GM21576 (cell line): Measurements from ENCODE around the gene ESR2.
"Not testable (repeated sequence)": the region's sequence is repeated elsewhere in the genome, so short reads cannot be mapped to it uniquely, and the experiment has no call there.

Experiments
- ATAC-seq: cut with Tn5 transposase; IDR thresholded peaks from one replicate; pipeline ENCODE4 v1.9.1; 2021; ENCODE audit warnings: mild to moderate bottlenecking, moderate library complexity; ENCODE audit not compliant: unreplicated experiment

ESR2 gene

GRCh38 chr14:64158608-64159007 lies 135.6 kb downstream of the ESR2 start:
- no peak for ATAC-seq

DNA sequence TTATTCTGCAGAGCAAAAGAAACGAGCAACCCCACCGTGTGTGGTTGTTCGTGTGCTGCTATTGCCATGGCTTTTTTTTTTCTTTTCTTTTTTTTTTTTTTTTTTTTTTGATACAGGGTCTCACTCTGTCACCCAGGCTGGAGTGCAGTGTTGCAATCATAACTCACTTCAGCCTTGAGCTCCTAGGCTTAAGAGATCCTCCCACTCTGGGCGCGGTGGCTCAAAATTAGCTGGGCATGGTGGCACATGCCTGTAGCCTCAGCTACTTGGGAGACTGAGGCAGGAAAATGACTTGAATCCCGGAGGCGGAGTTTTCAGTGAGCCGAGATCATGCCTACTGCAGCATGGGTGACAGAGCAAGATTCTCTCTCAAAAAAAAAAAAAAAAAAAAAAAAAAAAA lies 144.2 kb downstream of the ESR2 start:
- no peak for ATAC-seq

DNA sequence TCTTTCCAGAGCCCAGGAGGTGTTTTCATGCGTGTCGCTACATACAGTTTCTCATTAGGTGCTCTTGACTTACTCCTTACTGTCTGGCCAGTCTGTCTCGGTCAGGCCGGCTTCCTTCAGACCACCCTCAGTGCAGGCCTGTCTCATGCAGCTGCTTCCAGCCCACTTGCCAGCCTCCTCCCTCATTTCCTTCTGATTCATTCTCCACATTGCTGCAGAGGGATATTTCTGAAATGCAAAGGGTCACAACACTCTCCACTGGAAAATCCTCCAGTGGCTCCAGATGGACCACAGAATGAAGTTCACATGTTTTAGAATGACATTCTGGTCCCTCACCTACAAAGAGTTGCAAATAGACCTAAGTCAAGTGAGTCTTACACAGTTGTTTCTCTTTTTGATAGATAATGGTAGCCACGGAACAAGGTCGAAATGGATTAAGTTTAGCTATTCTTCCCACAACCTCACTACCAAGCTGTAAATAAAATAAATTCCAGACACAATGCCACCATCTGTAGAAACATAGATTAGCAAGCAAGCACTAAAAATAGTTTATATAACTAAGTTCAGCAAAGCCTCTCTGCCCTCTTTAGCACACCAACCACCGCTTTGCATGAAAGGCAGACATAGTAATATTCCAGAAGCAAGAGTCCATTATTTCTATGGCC lies 146.9 kb downstream of the ESR2 start:
- ATAC-seq: no peak

DNA sequence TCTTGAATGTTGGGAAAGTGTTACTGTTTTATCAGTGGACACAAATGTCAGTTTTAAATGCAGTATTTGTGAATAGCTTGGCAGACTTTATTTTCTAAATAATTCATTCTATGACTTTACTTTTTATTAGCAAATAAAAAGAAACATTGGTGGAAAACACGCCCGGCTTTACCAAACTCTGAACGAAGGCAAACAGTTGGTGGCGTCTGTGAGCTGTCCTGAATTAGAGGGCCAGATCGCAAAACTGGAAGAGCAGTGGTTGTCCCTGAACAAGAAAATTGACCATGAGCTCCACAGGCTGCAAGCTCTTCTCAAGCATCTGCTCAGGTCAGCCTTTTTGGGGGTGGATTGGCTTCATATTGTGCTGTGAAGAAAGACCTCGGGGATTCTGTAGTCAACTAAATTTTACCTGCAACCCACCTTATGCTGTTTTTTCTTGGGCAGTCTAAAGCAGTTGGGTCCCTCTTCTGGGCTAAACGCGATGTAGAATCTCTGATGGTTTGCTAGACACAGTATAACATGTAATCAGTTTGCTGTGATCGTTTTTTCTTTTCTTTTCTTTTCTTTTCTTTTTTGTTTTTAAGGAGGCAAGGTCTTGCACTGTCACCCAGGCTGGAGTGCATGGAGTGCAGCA lies 156.4 kb downstream of the ESR2 start:
- ATAC-seq: no peak

DNA sequence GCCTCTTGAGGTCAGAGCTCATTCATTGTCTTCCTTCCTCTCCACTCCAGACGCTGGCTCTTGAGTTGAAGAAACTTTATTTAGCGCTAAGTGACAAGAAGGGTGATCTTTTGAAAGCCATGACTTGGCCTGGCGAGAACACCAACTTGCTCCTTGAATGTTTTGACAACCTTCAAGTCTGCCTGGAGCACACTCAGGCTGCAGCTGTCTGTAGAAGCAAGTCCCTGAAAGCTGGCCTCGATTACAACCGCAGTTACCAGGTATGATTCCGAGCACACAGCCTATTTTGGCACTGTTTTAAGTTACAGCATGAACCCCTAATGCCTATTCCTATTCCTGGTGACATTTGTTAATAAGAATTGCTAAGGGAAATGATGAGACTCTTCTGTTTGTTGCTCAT lies 167.6 kb downstream of the ESR2 start:
- no peak for ATAC-seq

- no peak for ATAC-seq
These were observed 168.9 kb downstream of the ESR2 start for GRCh38 chr14:64125270-64125669.

DNA sequence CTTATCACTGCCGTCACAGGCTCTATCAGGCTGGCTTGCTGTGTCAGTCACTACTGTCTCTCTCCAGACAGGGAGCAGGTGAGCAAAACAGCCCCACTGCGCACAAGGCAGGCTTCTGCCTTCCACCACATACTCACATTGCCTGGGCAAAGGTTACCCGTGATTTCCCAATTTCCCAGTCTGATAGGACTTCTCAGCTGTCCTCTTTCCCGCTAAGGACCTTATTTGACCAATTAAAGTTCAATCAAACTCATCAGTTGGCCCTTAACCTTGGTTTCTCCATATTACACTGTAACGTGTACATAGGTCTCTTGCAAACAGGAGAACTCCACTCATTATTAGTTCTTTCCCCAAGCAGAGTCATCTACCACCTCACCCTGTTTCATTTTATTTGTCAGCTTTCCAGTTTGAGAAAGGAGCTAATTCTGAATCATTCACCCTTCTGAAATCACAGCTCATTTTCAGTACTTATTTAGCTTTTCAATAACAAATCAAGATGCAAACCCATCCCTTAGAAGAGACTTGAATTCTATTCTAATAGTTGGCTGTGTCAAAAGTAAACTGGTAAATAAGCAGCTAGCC lies 170.8 kb downstream of the ESR2 start:
- ATAC-seq: no peak

- ATAC-seq: no peak
These were observed 174.2 kb downstream of the ESR2 start for GRCh38 chr14:64119980-64120379.

DNA sequence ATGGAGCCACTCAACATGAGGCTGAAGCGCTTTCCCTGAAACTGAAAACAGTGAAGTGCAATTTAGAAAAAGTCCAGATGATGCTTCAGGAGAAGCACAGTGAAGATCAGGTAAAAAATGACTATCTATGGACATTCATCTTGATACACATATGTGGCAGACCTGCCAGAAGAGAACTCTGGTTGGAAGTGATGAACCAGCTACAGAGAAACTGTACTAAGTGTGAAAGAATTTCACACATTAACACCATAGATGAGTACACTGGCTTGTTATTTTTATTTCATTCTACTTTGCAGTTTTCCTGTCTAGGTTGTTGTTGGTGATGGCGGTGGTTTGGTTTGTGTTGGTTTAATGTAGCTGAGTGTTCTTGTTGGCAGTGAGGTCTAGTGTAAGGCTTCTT lies 174.7 kb downstream of the ESR2 start:
- no peak for ATAC-seq

- no peak for ATAC-seq
These were observed 175.3 kb downstream of the ESR2 start for GRCh38 chr14:64118892-64119291.

DNA sequence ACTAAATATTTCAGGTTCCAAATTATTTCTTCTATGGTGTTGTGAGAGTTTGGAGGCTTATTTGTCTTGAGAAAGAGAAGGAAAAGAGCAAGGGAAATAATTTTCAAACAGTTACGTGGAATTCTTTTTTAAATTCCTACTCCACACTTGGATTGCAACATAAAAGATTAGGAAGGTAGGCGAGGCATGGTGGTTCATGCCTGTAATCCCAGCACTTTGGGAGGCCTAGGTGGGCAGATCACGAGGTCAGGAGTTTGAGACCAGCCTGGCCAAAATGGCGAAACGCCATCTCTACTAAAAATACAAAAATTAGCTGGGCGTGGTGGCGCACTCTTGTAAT lies 175.8 kb downstream of the ESR2 start:
- ATAC-seq: not testable (repeated sequence)

DNA sequence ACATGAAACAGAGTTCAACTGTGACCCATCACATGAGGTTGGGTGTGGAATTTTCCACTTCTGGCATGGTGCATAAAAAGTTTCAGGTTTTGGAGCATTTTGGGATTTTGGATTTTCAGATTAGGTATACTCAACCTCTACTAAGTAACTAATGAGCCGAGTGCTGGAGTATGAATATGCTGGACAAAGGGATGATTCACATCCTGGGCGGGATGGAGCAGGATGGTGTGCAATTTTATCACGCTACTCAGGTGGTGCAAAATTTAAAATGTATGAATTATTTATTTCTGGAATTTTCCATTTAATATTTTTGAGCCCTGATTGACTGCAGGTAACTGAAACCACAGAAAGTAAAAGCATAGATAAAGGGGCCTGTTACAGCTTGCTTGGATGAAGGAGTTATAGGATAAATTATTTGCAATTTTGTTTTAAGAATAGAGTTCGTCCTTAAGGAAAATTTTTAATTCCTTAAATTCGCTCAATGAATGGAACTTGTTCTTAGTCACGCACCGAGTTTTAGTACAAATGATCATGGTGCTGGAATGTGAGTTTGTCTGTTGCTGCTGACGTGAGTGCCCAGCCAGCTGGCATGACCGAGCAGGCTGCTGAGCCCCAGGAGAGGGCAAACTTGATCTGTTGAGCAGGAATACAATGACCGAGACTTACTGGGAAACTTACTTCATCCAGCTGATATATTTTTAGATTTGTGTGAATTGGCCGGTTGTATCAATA lies 176.3 kb downstream of the ESR2 start:
- ATAC-seq: no peak

DNA sequence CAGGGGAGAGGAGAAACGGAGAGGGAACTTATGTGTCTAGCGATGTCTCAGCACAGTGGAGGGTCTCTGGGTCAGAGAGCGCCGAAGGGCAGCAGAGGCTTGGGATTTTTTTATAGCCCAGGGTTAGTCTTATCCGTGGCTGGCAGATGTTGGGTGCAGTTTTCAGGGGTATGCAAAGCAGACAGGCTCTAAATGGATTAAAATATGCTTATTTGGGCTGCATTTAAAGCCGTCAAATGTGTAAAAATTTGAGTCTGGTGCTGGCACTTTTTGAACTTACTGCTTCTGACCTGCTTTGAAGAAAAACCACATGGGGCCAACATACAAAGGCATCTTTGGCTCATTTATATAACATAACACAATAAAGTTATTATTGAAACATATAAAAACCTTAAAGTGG lies 178.8 kb downstream of the ESR2 start:
- no peak for ATAC-seq

DNA sequence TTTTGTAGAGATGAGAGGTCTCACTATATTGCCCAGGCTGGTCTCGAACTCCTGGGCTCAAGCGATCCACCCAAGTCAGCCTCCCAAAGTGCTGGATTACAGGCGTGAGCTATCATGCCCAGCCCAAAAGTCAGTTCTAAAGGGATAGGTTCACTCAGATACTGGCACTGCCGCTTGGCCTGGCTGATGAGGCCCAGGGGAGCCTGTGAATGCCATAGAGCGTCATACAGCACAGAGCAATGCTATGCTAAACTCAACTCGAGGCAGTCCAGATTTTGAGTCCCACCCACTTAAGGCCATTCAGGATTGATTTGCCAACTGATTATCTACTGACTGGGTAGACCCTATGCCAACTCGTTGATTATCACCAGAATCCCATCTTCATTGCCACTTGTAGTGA lies 179.4 kb downstream of the ESR2 start:
- no peak for ATAC-seq

DNA sequence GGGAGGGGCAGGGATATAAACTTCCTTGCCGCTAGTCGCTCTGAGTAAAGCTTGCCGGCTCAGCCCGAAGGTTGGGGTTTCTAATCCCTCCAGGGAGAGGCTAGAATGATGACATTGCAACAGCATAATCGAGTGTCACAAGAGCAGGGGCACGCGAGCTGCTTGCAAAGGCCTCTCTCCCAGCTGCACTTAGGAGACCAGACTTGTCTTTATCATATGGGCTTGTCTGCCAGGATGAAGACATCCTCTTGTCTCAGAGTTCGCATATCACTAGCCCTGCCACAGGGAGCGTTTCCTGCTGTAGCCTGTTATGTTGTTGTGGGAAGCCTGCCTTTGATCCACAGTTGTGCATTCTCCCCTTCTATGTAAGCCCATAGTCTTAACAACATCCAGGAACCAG lies 180.0 kb downstream of the ESR2 start:
- no peak for ATAC-seq

GRCh38 chr14:64112867-64113678 lies 181.1 kb downstream of the ESR2 start:
- no peak for ATAC-seq

- no peak for ATAC-seq
These were observed 183.4 kb downstream of the ESR2 start for GRCh38 chr14:64110802-64111201.

- no peak for ATAC-seq
These were observed 184.2 kb downstream of the ESR2 start for GRCh38 chr14:64109819-64110554.

DNA sequence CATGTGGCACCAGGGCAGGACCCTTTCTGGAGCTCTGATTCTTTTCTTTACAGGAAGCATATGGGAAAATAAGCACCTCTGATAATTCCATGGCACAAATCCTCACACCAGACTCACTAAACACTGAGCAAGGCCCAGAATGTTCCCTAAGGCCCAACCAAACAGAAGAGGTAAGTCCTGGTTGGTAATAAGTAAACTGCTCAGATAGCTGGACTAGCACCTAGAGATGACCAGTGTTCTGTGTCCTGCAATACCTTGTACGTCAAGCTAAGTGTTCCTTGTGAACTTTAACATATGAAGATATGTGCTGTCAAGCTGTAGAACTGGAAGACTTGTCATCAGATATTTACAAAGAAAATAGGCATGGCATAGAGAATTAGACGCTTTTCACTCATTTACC lies 186.7 kb downstream of the ESR2 start:
- no peak for ATAC-seq

DNA sequence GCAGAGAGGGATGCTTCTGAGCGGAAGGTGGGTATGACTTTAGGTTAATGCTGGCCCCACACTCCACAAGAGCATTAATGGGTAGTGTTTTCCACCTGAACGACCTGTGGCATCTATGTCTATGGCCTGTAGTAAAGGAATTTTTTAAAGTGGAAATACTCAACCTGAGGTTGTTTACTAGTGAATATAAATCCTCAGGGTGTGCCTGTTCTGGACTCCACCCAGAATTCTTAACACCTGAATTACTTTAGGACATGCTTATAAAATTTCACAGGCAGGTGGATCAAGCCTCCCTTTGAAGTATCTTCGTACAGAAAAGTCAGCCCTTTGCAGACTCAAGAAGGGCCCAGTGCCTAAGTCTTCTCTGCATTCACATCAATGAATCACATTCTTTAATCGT lies 196.1 kb downstream of the ESR2 start:
- ATAC-seq: no peak

GRCh38 chr14:64095620-64096019 lies 198.6 kb downstream of the ESR2 start:
- ATAC-seq: no peak
